GM19240 (cell line): Measurements from ENCODE around the gene MORN2.

Experiments used
- DNase-seq: peaks from one replicate; pipeline ENCODE4 v3.0.0; 2011; ENCODE audit warnings: low spot score; ENCODE audit not compliant: insufficient read length

The MORN2 gene

GRCh38 chr2:38875576-38876367, at the start of gene MORN2, which contains the start of gene DHX57:
MORN2 (plus strand) TSS chr2:38875976.
DHX57 (minus strand) TSS chr2:38875934; CDS start chr2:38868405, 7,529 bp downstream.
- DNase-seq, result peak; percentile 87

DNA sequence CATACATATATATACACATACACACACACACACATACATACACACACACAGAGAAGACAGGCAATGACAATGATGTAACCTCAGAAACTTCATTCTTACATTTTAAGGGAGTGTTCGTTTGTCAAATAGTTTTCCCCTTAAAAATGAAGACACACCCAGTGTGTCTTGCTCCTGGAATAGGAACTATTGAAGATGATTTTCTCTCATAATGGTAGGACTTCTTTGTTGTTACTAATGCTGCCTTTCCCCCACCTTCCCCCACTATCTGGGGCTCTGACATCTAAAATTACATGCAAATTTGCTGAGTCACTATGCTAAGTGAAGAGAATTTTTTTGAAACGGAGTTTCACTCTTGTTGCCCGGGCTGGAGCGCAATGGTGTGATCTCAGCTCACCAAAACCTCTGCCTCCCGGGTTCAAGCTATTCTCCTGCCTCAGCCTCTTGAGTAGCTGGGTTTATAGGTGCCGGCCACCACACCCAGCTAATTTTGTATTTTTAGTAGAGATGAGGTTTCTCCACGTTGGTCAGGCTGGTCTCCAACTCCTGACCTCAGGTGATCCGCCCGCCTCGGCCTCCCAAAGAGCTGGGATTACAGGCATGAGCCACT, 48.1 kb upstream of the MORN2 start:
- DNase-seq, result peak; percentile 4

DNA sequence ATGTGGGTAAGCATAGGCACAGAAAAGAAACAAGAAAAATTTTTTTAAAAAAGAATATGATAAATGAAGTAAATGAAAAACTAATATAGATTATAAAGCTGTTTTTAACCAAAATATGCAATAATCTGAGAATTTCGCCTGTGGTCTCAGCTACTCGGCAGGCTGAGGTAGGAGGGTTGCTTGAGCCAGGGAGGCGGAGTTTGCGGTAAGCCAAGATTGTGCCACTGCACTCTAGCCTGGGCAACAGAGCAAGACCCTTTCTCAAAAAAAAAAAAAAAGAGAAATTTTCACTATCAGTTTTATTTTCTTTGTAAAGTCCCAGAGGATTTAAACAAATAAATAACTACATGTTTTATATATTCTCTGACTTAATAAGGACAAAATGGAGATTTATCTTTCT, 47.3 kb upstream of the MORN2 start:
- DNase-seq, result no peak

- DNase-seq, result no peak
These were observed 45.8 kb upstream of the MORN2 start for GRCh38 chr2:38829971-38830370.

GRCh38 chr2:38830526-38831159, 45.1 kb upstream of the MORN2 start:
- DNase-seq, result no peak

DNA sequence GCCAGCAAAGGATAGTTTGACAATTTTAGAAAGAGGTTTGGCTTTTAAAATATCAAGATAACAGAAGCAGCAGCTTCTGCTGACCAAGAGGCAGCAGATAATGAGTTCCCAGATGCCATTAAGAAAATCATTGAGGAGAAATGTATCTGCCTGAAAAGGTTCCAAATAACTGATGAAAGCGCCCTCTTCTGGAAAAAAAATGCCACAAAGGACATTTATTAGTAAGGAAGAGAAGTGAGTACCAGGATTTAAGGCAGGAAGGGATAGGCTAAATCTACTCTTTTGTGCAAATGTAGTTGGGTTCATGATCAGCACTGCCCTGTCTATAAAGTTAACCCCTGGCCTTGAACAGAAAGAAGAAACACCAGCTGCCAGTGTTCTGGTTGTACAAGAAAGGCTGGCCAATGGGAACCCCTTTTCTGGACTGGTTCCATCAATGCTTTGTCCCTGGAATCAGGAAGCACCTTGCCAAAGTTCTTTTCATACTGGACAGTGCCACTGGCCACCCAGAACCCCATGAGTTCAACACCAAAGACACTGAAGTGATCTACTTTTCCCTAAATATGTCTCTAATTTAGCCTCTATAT, 40.7 kb upstream of the MORN2 start:
- no peak for DNase-seq

- DNase-seq, result peak; percentile 18
These were observed 39.8 kb upstream of the MORN2 start for GRCh38 chr2:38835990-38836389.

- no peak for DNase-seq
These were observed 39.0 kb upstream of the MORN2 start for GRCh38 chr2:38836791-38837190.

- DNase-seq, result no peak
These were observed 25.7 kb upstream of the MORN2 start for GRCh38 chr2:38850045-38850444.

DNA sequence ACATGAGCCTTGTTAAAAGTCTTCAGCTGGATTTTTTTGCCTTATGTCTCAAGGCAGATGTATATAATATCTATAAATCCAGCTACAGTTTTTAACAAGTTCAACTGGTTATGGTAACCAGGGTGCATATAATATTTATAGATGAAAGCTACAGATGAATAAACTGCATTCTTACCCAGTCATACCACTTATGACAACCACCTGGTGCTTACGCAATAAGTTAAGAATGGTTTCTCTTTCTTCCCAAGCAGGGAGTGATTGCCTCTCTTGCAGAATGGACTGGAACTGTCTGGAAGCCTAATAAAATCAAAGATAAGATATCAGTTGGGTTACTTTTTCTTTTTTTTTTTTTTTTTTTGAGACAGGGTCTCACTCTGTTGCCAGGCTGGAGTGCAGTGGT, 19.6 kb upstream of the MORN2 start:
- DNase-seq, result no peak

DNA sequence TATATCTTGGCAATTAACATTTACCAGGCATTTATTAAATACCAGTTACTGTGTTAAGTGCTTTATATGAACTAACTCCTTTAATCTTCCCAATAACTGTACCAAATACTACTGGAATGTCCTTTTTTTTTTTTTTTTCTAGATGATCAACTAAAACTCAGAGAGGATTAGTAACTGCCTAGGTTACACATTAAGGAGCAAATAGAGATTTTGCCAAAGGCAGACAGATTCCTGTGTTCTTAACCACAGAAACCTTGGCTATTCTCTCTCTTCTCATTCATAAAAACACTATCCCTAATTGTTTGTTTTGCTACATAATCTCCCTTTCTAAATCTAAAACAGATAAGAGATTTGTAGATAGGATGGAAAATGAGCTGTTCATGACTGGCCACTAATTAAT, 13.3 kb upstream of the MORN2 start:
- DNase-seq, result no peak

- no peak for DNase-seq
These were observed 12.6 kb upstream of the MORN2 start for GRCh38 chr2:38863061-38863695.

- DNase-seq, result no peak
These were observed 8.9 kb upstream of the MORN2 start for GRCh38 chr2:38866773-38867443.

DNA sequence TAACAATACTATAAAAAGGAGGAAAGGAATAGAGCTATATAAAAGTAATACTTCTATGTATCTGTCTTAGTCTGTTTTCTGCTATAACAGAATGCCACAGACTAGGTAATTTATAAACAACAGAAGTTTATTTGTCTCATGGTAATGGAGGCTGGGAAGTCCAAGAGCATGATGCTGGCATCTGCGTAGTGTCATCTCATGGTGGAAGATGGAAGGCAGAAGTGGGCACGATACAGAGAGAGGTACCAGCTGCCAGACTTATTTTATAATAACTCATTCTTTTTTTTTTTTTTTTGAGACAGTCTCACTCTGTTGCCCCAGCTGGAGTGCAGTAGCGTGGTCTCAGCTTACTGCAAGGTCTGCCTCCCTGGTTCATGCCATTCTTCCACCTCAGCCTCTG, 4.3 kb upstream of the MORN2 start:
- DNase-seq, result no peak

DNA sequence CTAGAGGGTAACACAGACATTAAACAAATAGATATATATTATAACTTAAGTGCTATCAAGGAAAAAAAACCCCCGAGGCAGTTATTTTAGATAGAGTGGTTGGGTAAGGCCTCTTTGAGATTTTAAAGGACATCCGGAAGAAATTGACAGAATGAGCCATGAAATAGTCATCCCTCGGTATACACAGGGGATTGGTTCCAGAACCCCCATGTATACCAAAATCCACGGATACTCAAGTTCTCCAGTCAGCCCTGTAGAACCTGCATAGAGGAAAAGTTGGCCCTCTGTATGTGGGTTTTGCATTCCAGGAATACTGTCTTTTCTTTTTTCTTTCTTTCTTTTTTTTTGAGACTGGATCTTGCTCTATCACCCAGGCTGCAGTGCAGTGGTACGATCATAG, 2.0 kb upstream of the MORN2 start:
- DNase-seq, result no peak

DNA sequence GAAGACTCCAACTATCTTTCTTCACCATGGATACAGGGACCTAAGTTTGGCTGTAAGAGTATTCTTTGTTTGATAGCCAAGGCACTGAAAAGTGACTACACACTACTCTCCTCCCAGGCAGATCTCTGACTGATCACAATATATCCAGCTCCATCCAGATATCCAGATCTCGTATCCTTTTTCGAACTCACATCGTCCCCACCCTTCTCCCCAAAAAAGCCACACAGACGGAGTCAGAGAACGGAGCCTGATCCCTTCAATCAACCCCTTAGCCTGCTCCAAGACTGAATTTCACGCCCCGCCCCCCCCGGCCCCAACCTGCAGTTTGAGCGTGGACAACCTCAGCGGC, 575 bp upstream of the MORN2 start:
- DNase-seq, result no peak

GRCh38 chr2:38876407-38876806, 631 bp downstream of the MORN2 start:
- no peak for DNase-seq

DNA sequence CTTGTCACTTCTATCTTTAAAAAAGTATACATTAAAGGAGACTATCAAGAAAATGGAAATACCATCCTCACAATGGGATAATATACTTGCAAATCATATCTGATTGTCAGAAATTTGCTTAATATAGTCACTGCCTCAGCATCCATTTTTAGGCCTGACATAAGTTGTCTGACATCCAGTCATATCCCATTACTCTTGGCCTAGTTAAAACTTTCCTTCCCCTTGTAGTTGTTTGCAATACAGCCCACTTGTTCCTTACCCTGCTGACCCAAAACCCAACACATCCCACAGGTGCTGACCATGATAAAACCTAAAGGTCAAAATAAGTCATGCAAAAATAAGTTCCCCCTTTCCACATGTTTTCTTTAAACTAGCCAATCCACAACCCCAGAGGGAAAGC, 10.3 kb downstream of the MORN2 start:
- DNase-seq, result no peak

DNA sequence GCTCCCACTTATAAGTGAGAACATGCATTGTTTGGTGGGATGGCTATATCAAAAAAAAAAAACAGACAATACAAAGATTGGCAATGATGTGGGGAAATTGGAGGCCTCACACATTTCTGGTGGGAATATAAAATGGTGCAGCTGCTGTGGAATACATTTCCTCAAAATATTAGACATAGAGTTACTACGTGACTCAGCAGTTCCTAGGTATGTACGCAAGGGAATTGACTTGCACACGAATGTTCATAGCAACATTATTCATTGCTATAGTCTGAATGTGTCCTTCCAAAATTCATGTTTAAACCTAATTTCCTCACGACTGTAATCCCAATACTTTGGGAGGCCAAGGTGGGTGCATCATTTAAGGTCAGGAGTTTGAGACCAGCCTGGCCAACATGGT, 11.6 kb downstream of the MORN2 start:
- DNase-seq, result no peak

- DNase-seq, result no peak
These were observed 12.3 kb downstream of the MORN2 start for GRCh38 chr2:38887902-38888554.

- no peak for DNase-seq
These were observed 13.3 kb downstream of the MORN2 start for GRCh38 chr2:38889045-38889444.
